VCaP (cell line): ENCODE measurements around the gene PIGT.
"Not testable (repeated sequence)": the region's sequence is repeated elsewhere in the genome, so short reads cannot be mapped to it uniquely, and the experiment has no call there.

Source experiments
- H3K27ac ChIP-seq: fragments of 450-650 bp; 2 replicates; pipeline ENCODE4 v1.5.1; 2017
- TF ChIP-seq, protein P1 (sequence below): fragments of 450-650 bp; conservative IDR thresholded peaks from 2 replicates; pipeline ENCODE4 v1.5.1; 2017; ENCODE audit warnings: mild to moderate bottlenecking, moderate library complexity

The PIGT gene

DNA sequence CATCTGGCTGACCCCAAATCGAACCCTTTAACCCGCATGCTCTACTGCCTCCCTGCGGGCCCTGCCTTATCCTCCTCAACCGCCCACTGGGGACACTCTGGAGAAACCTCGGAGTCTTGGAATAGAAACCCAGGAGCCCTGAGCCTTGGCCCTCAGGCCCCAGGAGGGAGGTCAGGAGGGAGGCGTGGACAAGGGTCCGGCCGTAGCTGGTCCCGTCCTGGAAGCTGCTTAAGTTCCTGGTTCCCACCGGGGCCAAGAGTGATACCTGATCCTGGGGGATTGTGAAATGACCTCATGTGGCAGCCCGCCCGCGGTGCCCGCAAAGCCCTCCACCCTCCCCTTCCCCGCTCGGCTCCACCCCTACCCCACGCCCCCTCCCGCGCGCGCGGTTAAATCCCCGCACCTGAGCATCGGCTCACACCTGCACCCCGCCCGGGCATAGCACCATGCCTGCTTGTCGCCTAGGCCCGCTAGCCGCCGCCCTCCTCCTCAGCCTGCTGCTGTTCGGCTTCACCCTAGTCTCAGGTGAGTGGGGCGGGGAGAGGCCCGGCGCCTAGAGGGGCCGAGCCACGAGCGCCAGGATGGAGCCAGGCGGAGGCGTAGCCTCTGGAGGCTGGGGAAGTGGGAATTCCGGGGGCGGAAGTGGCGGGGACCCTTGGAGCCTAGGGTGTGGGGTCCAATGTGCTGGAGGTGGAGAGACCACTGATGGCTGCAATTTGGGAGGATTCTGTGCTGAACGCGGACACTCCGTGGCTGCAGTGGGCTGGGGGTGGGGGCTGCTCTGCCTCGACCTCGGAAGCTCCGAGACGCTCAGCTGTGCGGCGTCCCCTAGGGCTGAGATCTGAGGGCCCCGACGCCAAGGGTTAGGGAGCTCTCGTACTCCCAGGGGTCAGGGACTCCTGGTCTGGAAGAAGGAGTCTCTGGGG is 53.7 kb downstream of the PIGT start, which contains the start of gene WFDC2:
Gene WFDC2, plus strand, starts transcription at position 418 of the 926 bp plus-strand sequence. Its CDS starts 29 bp downstream, at position 447.
- TF ChIP-seq, protein P1, sequence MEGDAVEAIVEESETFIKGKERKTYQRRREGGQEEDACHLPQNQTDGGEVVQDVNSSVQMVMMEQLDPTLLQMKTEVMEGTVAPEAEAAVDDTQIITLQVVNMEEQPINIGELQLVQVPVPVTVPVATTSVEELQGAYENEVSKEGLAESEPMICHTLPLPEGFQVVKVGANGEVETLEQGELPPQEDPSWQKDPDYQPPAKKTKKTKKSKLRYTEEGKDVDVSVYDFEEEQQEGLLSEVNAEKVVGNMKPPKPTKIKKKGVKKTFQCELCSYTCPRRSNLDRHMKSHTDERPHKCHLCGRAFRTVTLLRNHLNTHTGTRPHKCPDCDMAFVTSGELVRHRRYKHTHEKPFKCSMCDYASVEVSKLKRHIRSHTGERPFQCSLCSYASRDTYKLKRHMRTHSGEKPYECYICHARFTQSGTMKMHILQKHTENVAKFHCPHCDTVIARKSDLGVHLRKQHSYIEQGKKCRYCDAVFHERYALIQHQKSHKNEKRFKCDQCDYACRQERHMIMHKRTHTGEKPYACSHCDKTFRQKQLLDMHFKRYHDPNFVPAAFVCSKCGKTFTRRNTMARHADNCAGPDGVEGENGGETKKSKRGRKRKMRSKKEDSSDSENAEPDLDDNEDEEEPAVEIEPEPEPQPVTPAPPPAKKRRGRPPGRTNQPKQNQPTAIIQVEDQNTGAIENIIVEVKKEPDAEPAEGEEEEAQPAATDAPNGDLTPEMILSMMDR: no peak
- peak within 1 kb of the TSS; percentile 85 for H3K27ac ChIP-seq

DNA sequence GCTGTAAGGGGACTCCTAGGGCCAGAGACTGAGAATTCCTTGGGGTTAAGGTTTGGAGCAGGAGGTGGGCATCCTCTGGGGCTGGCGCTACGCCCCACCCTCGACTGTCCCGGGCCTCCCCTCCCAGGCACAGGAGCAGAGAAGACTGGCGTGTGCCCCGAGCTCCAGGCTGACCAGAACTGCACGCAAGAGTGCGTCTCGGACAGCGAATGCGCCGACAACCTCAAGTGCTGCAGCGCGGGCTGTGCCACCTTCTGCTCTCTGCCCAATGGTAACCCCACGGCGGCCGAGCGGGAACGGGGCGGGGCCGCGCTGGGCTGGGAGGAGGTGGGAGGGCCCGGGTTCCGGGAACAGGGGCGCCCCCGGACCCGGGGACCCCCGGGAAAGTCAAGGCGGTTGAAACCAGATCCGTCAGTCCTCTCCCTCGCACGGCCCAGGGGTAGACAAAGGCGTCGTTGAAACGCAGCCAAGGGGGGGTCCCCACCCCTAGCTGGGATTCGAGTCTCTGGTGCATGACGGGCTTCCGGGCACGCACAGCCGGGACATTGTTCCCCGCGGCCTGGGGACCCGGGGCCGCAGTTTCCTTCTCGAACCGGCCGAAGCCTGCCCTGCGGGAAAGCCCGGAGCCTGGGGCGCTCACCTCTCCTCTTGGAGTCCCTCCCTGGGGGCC is 54.5 kb downstream of the PIGT start:
- TF ChIP-seq, protein P1: no peak
- peak overlapping the region; percentile 77 for H3K27ac ChIP-seq

DNA sequence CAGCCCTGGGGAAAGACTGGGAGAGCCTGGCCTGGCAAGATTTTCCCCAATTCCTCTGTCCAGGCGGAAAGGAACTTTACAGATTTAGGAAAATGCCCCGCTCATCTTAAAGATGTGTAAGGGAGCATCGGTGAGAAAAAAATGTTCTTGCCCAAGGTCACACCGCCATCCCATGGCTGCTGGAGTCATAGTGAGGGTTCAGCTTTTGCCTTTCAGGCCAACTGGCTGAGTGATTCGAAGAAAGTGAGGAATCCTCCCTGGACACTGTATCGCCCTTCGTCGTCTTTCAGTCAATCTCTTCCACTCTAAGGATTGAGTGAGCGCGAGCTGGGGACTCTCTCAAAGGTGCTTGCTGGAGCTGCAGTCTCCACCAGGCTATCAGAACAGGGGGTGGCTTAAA is 55.0 kb downstream of the PIGT start:
- H3K27ac ChIP-seq: peak overlapping the region; percentile 77
- TF ChIP-seq, protein P1: peak; percentile 71

DNA sequence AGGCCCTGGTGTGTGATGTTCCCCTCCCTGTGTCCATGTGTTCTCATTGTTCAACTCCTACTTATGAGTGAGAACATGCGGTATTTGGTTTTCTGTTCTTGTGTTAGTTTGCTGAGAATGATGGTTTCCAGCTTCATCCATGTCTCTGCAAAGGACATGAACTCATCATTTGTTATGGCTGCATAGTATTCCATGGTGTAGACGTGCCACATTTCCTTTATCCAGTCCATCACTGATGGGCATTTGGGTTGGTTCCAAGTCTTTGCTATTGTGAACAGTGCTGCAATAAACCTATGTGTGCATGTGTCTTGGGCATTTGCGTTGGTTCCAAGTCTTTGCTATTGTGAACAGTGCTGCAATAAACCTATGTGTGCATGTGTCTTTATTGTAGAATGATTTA is 56.3 kb downstream of the PIGT start:
- H3K27ac ChIP-seq: not testable (repeated sequence)
